ELF-1 (cell line): Measurements from ENCODE around the gene CCT8.
"Not testable (repeated sequence)": the region's sequence is repeated elsewhere in the genome, so short reads cannot be mapped to it uniquely, and the experiment has no call there.

Source experiments
- DNase-seq: peaks from one replicate; pipeline ENCODE4 v3.0.0-alpha.2; 2016; ENCODE audit warnings: low read depth, low spot score

CCT8 gene

GRCh38 chr21:29024474-29025327, 48.7 kb downstream of the CCT8 start, which contains the start of gene USP16:
Gene USP16, plus strand, starts transcription at chr21:29024668. Its CDS starts 3,246 bp downstream, at chr21:29027914.
- DNase-seq: peak; percentile 98

DNA sequence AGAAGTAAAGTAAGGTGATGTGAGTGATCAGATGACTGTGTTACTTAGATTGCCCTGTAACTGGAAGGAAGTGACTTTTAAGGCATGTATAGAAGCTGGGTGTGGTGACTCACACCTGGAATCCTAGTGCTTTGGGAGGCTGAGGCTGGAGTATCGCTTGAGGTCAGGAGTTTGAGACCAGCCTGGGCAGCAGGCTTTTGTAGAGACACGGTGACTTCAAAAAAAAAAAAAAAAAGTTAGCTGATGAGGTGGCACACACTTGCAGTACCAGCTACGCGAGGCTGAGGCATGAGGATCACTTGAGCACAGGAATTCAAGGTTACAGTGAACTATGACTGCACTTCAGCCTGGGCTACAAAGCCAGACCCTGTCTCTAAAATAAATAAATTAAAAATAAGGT, 51.3 kb downstream of the CCT8 start:
- DNase-seq: peak; percentile 5

DNA sequence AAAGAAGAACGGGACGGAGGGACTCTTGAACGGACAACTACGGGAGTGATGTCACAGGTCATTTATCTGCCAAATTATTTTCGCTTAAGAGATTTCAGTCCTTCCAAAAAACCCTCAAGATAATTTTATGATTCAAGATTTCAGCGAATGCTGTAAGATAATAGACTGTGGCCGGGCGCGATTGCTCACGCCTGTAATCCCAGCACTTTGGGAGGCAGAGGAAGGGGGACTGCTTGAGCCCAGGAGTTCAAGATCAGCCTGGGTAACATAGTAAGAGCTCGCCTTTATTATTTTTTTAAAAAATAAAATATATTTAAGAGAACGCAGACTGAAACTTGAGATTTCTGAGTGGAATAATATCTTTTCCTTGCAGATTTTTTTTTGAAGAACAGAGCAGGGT, 54.9 kb downstream of the CCT8 start:
- peak; percentile 6 for DNase-seq

DNA sequence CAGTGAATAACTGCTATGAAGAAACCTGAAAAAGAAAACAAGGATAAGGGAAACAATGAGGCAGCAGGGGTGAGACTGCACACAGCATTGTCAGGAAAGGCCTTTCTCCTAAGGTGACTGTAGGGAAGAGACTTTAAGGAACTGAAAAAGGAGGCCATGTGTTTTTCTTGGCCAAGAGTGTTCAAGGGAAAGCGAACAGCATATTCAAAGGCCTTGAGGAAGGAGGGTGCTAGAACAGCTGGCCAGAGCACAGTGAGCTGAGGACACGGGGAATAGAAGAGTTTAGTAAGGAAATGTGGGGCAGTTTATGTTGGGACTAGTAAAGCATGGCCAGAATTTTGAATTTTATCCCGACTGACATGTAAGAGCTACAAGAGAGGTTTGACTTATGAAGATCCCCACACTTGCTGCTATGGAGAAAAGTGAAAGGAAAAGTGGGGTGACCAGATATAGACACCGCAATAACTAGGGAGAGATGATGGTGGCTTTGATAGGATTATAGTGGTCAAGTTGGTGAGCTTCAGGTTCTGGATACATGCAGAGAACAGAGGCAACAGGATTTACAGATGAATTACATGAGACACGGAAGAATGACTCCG, 55.7 kb downstream of the CCT8 start:
- DNase-seq: no peak

- not testable (repeated sequence) for DNase-seq
These were observed 62.2 kb downstream of the CCT8 start for GRCh38 chr21:29011236-29011635.

GRCh38 chr21:29008367-29008766, 65.1 kb downstream of the CCT8 start:
- DNase-seq: no peak

DNA sequence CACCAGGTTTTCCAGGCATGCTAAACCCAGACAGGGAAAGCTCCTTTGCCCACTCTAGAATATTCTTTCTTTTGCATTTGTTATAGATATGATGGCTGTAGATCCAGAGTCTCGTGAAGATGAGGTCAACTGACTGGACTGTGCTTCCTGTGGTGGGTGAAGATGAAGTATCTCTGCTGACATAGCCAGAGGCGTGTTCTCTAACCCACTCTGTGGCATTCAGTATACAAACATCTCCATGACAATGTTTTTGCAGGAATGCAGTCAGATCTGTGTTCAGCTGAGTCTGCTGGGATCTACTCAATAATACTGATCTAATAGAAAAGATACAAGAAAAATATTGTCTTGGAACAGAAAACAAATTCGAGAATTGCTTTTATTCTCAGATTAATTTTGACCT, 65.6 kb downstream of the CCT8 start:
- DNase-seq: peak; percentile 12

DNA sequence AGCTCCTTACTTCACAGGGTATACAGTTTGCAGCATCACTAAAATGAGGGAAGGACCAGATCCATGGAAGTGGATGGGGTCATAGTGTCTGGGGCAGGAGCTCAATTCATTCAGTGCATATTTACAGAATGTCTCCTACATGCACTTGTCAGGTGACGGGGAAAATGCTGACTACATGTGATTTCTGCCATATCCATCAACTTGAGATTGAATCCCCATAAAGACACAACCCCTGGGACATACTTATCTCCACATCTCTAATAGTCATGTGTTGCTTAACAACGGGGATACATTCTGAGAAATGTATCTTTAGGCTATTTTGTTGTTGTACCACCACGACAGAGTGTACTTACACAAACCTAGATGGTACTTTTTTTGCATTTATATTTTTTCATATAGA, 66.3 kb downstream of the CCT8 start:
- DNase-seq: no peak
